Stomach (tissue), 9 donors: Measurements from ENCODE around the gene ARRB1. TPM values are rescaled to one million over a fixed set of nuclear protein-coding genes. Genes with fewer than 3 reads are reported as not detected.

ENCODE experiments used
- DNase-seq, 2 donors: peaks; one replicate each; pipeline versions ENCODE4 v3.0.0 to v3.0.0-alpha.2; 2013 to 2019
- H3K27ac ChIP-seq, 5 donors: fragments of 200-600 bp in 4 of 5; sonication (generic) in 4 of 5; one replicate each; pipeline ENCODE4 v1.5.1; 2013 to 2019; ENCODE audit warnings: mild to moderate bottlenecking in 1 of 5, moderate library complexity in 1 of 5
- H3K27me3 ChIP-seq, 3 donors: fragments of 200-600 bp; sonication (generic); one replicate each; pipeline ENCODE4 v1.5.1; 2017 to 2019; ENCODE audit warnings: mixed run types in 1 of 3
- H3K36me3 ChIP-seq, 4 donors: fragments of 200-600 bp; sonication (generic); 1 replicate in 3 of 4; 2 replicates in 1 of 4; pipeline ENCODE4 v1.5.1; 2016 to 2019
- H3K4me1 ChIP-seq, 4 donors: fragments of 200-600 bp; sonication (generic); one replicate each; pipeline ENCODE4 v1.5.1; 2016 to 2019
- H3K4me3 ChIP-seq, 4 donors: fragments of 200-600 bp; sonication (generic) in 3 of 4; one replicate each; pipeline ENCODE4 v1.5.1; 2016 to 2019; ENCODE audit warnings: mild to moderate bottlenecking in 1 of 4
- H3K9me3 ChIP-seq, 4 donors: fragments of 200-600 bp; sonication (generic); one replicate each; pipeline ENCODE4 v1.5.1; 2016 to 2019
- EP300 ChIP-seq: sonication (generic); formaldehyde crosslinking; IDR thresholded peaks from one replicate; pipeline ENCODE4 v1.6.1; 2017; ENCODE audit warnings: antibody characterized with exemption
- POLR2A ChIP-seq, 4 donors: fragments of 450-650 bp; IDR thresholded peaks; one replicate each; pipeline ENCODE4 v1.6.1; 2016; ENCODE audit warnings: antibody characterized with exemption in 4 of 4, control low read depth in 2 of 4, mild to moderate bottlenecking in 1 of 4, moderate library complexity in 1 of 4
- POLR2AphosphoS5 ChIP-seq, 3 donors: sonication (generic); formaldehyde crosslinking; IDR thresholded peaks; one replicate each; pipeline ENCODE4 v1.6.1; 2016; ENCODE audit warnings: antibody characterized with exemption in 3 of 3
- WGBS, 5 donors: extraction: QIAGEN DNeasy Blood & Tissue Kit in 3 of 5; methylation state at CpG; one replicate each; pipeline versions ENCODE4 v1.1.5 to v1.1.7; 2013 to 2018; 5-methylcytosine and 5-hydroxymethylcytosine counted together
- intact Hi-C: fragments of 100-400 bp; cut with DNase I; formaldehyde crosslinking; loops from one replicate; pipeline ENCODE4 v1.15.1; 2023; ENCODE audit warnings: low total_unique reads
- polyA plus RNA-seq, 3 donors: library from polyadenylated mRNA; stranded (reverse); fragments of 200-250 nt; gene quantifications; one replicate each; pipeline ENCODE4 v1.2.3, GENCODE V29; 2013
- total RNA-seq, 5 donors: library from RNA; depleted of rRNA; stranded (reverse); fragments of >200 nt; gene quantifications; one replicate each; pipeline versions ENCODE4 v1.1.0 to v1.2.3, GENCODE V29; 2014 to 2016
- TF ChIP-seq, protein P1 (sequence below), 7 experiments: fragments of 450-650 bp in 4 of 7; fragments of 200-600 bp in 3 of 7; sonication (generic) in 3 of 7; IDR thresholded peaks; one replicate each; pipeline ENCODE4 v1.5.1; 2016 to 2019; ENCODE audit warnings: antibody characterized with exemption in 7 of 7, control low read depth in 2 of 7, mild to moderate bottlenecking in 1 of 7
- donor health status: healthy with polysubstance abuse.
- donor health status: Bipolar disorder and iron deficiency.
- donor health status: healthy.

ARRB1 gene
- total and polyA plus RNA-seq, 8 donors, result 18.0 to 151 (median 48.4) TPM

DNA sequence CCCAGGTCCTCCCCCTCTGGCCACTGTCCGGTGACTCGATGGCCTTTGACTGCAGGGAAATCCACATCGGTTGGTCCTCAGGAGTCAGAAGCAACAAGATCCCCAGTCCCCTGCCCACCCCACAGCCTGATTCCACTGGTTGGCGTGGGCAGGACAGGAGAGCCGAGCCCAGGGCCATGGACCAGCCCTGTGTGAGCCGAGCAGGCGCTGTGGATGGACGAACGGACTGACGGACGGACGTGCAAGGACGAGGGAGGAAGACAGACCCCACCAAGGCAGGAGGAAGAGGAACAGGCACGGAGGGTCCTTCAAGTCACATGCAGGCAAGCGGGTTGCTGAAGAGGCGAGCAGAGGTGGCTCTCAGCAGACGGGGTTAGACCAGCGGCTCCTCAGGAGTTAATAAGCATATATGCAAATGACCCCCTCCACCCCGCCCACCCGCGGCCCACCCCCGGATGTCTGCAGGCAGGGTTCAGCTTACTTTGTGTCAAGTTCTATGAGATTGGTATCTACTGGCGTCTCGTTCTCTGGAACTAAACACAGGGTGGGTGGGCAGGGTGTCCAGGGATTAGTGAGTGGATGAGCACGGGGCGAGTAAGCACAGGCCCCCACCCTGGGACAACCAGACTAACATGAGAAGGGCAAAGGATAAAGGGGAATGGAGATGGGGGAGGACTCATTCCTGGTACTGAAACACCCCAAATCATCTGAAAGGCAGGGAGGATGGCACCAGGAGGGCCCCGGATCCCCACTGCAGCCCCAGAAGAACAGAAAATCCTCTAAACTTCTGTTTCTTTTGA is 84.1 kb downstream of the ARRB1 start:
- no peaks in the 10 kb centered on the region for H3K27me3 ChIP-seq
- H3K36me3 ChIP-seq, result peaks cover 46 to 79% (median 74%) of the 10 kb centered on the region in 4 donors
- 76 to 81% (median 80%) methylated on average over 23 to 27 of the region's 27 CpGs for WGBS, 5 donors
- peaks cover 0 to 25% (median 12%) of the 10 kb centered on the region in 4 donors for H3K4me1 ChIP-seq
- no peaks in the 10 kb centered on the region for H3K9me3 ChIP-seq
- H3K27ac ChIP-seq, result no peak overlapping the region
- H3K4me3 ChIP-seq, result no peak overlapping the region
- intact Hi-C loops, result no loop called here
- TF ChIP-seq EP300, result no peak
- TF ChIP-seq, protein P1, sequence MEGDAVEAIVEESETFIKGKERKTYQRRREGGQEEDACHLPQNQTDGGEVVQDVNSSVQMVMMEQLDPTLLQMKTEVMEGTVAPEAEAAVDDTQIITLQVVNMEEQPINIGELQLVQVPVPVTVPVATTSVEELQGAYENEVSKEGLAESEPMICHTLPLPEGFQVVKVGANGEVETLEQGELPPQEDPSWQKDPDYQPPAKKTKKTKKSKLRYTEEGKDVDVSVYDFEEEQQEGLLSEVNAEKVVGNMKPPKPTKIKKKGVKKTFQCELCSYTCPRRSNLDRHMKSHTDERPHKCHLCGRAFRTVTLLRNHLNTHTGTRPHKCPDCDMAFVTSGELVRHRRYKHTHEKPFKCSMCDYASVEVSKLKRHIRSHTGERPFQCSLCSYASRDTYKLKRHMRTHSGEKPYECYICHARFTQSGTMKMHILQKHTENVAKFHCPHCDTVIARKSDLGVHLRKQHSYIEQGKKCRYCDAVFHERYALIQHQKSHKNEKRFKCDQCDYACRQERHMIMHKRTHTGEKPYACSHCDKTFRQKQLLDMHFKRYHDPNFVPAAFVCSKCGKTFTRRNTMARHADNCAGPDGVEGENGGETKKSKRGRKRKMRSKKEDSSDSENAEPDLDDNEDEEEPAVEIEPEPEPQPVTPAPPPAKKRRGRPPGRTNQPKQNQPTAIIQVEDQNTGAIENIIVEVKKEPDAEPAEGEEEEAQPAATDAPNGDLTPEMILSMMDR (IDR thresholded peaks at IDR 0.05), result no peak
- no peak for TF ChIP-seq POLR2A (IDR thresholded peaks at IDR 0.05)
- no peak for TF ChIP-seq POLR2AphosphoS5 (IDR thresholded peaks at IDR 0.05)
- peak in 1 of 2 donors; percentile 4 for DNase-seq

DNA sequence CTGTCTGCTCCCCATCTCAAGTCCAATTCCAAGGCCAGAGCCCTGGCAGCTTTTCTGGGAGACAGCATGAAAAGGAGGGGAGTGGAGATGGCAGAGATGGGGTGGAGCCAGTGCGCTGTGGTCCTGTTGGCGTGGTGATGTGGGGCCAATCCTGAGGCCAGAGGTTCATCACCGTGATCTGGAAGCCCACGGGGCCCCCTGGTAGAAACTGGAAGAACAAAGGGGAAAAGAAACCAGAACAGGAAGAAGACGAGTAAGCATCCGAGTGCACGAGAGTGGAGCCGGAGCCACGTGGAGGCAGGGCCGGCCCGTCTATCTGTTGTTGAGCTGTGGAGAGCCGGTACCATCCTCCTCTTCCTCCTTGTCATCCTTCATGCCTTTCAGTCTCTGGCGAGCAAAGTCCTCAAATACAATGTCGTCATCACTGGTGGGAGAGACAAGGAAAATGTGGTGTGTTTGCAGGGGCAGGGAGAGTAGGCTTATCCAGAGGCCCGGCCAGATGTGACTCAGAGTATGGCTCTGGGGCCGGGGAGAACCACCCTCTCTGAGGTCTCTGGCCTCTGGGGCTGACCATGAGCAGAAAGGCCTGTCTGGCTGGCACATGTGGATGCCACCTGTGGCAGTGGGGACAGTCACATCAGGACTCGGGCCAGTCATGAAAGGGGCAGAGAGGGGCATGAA is 85.5 kb downstream of the ARRB1 start:
- peak in 1 of 2 donors; percentile 12 for DNase-seq
- 65 to 81% (median 80%) methylated on average over 16 to 17 of the region's 17 CpGs for WGBS, 5 donors

DNA sequence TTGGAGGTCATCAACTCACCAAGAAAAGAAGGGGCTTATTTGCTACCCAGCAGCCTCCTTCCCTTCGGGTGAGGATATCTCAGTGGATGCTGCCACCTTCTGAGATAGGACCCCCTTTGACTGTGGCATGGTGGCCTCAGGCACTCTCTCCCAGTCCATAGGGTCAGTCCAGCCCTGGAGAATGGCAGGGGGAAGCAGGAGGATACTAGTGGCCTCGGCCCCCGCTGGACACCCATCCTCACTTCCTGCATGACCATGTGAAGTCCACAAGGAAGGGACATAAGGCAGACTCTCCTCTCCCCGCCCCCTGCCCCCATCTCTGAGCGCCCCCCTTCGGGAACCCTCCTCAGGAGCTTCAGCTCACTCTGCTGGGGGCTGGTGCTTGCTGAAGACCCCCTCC is 86.5 kb downstream of the ARRB1 start:
- no peak overlapping the region for H3K27ac ChIP-seq
- peaks cover 0 to 40% (median 23%) of the 10 kb centered on the region in 4 donors for H3K4me1 ChIP-seq
- H3K4me3 ChIP-seq, result no peak overlapping the region
- TF ChIP-seq, protein P1 (IDR thresholded peaks at IDR 0.05), result no peak
- TF ChIP-seq POLR2A (IDR thresholded peaks at IDR 0.05) (no peak), EP300 (no peak), POLR2AphosphoS5 (IDR thresholded peaks at IDR 0.05) (no peak)
- H3K36me3 ChIP-seq, result peaks cover 35 to 55% (median 50%) of the 10 kb centered on the region in 4 donors
- no peaks in the 10 kb centered on the region for H3K27me3 ChIP-seq
- H3K9me3 ChIP-seq, result no peaks in the 10 kb centered on the region
- 80 to 91% (median 86%) methylated on average over 6 of the region's 6 CpGs for WGBS, 5 donors
- intact Hi-C loops, result no loop called here
- peak in 1 of 2 donors; percentile 9 for DNase-seq

More for the DNA sequence above, 85.5 kb downstream of the ARRB1 start:
- no peak overlapping the region for H3K4me3 ChIP-seq
- no peaks in the 10 kb centered on the region for H3K9me3 ChIP-seq
- intact Hi-C loops, result no loop called here
- peak overlapping the region in 2 of 5 donors; percentile 6 to 10 for H3K27ac ChIP-seq
- H3K4me1 ChIP-seq, result peaks cover 0 to 30% (median 20%) of the 10 kb centered on the region in 4 donors
- H3K27me3 ChIP-seq, result no peaks in the 10 kb centered on the region
- H3K36me3 ChIP-seq, result peaks cover 38 to 65% (median 60%) of the 10 kb centered on the region in 4 donors
- TF ChIP-seq POLR2A (IDR thresholded peaks at IDR 0.05) (no peak), POLR2AphosphoS5 (IDR thresholded peaks at IDR 0.05) (no peak)

DNA sequence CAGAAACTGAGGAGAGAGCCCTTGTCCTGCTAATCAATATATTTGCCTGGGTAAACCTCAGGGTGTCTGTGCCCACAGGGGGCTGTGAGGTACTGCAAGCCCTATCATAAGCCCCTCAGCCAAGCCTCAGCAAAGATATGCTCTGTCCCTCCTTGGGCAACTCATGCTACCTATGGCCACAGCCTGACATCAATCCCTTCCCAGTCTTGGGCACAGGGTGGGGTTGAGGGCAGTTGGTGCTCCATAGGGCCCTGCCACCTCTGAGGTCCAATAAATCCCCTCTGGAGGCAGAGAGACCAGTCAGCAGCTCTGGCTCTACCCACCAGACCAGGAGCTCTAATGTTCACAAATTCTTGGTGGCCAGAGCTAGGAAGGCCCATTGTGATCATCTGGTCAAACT is 87.1 kb downstream of the ARRB1 start:
- H3K27ac ChIP-seq, result peak overlapping the region in 2 of 5 donors; percentile 19 to 43

DNA sequence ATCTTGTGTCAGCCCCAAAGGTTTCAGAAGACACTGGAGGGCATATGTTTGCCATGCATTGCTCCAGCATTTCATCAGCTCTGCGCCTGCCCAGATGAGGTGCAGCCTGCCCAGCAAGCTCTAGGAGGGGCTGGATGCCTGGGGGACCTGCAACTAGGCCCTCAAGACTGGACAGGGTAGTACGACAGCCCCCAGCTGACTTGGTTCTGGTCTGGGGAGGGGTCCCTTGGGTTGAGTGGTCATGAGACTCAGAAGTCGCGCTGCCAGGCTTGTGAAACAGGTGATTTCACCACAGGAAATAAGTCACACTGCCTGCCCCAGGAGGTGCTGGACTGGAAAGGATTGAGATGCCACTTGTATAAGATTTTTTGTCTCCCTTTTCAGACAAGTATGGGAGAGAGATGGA is 87.5 kb downstream of the ARRB1 start:
- H3K4me3 ChIP-seq, result no peak overlapping the region
- TF ChIP-seq POLR2AphosphoS5 (IDR thresholded peaks at IDR 0.05) (no peak), EP300 (no peak), POLR2A (IDR thresholded peaks at IDR 0.05) (no peak)
- TF ChIP-seq, protein P1 (IDR thresholded peaks at IDR 0.05), result no peak
- WGBS, 5 donors, result 73 to 85% (median 78%) methylated on average over 3 to 4 of the region's 4 CpGs
- H3K4me1 ChIP-seq, result peaks cover 0 to 44% (median 23%) of the 10 kb centered on the region in 4 donors
- H3K27me3 ChIP-seq, result no peaks in the 10 kb centered on the region
- intact Hi-C loops, result no loop called here
- peak in 1 of 2 donors; percentile 13 for DNase-seq
- peaks cover 28 to 45% (median 40%) of the 10 kb centered on the region in 4 donors for H3K36me3 ChIP-seq
- H3K27ac ChIP-seq, result peak overlapping the region in 2 of 5 donors; percentile 19 to 43
- no peaks in the 10 kb centered on the region for H3K9me3 ChIP-seq

More for the DNA sequence above, 87.1 kb downstream of the ARRB1 start:
- intact Hi-C loops, result no loop called here
- no peak overlapping the region for H3K4me3 ChIP-seq
- peak in 1 of 2 donors; percentile 2 for DNase-seq
- H3K9me3 ChIP-seq, result no peaks in the 10 kb centered on the region
- no peaks in the 10 kb centered on the region for H3K27me3 ChIP-seq
- peaks cover 0 to 44% (median 23%) of the 10 kb centered on the region in 4 donors for H3K4me1 ChIP-seq
- peaks cover 32 to 49% (median 44%) of the 10 kb centered on the region in 4 donors for H3K36me3 ChIP-seq
- TF ChIP-seq POLR2A (IDR thresholded peaks at IDR 0.05) (no peak), POLR2AphosphoS5 (IDR thresholded peaks at IDR 0.05) (no peak)
